ENCODE results near the gene KLHL29.

GRCh38 chr2:23751747-23752265 lies 366.8 kb downstream of the KLHL29 start:
- TF ChIP-seq TAF1 (IDR thresholded peaks at IDR 0.05; ENCODE audit: borderline replicate concordance, insufficient read depth, low read length): no peak
- TF ChIP-seq SIN3A (IDR thresholded peaks at IDR 0.05; ENCODE audit: borderline replicate concordance, insufficient read depth, low read length): no peak
